ENCODE data around the gene STAC3. TPM values are rescaled to one million over a fixed set of nuclear protein-coding genes. Genes with fewer than 3 reads are reported as not detected.

The STAC3 gene
- polyA plus RNA-seq, 4 donors: 2.2 to 8.9 (median 4.1) TPM

- no peak for DNase-seq (ENCODE audit: low read depth in 4 of 4, low spot score in 3 of 4)
Measured at GRCh38 chr12:57236925-57237595, 13.9 kb downstream of the STAC3 start.

DNA sequence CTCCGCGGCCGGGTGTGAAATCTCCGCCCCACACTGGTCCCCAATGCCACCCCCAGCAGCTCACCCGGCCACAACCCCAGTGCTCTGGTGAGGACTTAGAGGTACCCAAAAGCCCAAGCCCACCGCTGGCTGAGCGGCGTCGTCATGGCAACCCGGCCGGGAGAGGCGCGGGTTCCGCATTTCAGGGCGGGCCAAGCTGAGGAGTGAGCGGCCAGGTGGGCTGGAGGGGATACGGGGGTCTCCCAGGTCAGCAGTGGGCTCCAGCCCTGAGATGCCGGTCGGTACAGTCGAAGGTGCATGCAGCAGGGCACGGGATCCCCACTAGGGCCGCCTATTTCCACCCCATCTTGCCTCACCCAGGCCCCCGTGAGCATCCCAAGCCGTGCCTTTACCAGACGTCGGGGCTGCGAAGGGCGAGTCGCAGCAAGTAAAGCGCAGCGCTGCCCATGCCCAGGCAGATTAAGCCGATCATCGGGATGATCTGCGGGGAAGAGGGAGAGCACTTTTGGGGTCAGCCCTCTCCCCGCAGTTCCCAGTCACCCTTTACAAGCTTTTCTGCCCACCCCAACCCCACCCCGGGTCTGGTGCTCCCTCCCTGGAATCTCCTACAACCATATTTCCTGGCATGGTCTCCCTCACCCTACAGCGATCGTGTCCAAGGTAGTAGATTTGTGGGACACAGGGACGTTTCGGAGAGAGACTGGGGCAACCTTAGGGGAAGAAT, 14.6 kb downstream of the STAC3 start:
- no peak for DNase-seq (ENCODE audit: low read depth in 4 of 4, low spot score in 3 of 4)

DNA sequence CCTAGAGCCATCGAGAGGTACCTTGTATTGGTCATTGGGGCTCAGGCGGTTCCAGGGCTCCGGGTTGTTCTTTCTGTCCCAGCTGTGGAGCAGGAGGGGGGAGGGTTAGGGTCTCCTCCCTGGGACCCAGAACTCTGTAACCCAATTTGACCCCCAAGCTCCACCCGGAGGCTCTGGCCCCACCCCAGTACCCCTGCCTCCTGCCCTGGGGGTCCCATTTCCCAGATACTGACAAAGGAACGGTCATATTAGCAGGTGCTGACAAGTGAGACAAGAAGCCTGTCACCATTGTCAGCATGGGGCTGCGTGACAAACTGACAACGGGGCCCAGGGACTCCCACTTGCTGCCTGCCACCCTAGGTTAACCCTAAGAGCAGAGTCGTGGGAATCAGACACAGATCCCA, 15.3 kb downstream of the STAC3 start:
- DNase-seq (ENCODE audit: low read depth in 4 of 4, low spot score in 3 of 4): no peak

DNA sequence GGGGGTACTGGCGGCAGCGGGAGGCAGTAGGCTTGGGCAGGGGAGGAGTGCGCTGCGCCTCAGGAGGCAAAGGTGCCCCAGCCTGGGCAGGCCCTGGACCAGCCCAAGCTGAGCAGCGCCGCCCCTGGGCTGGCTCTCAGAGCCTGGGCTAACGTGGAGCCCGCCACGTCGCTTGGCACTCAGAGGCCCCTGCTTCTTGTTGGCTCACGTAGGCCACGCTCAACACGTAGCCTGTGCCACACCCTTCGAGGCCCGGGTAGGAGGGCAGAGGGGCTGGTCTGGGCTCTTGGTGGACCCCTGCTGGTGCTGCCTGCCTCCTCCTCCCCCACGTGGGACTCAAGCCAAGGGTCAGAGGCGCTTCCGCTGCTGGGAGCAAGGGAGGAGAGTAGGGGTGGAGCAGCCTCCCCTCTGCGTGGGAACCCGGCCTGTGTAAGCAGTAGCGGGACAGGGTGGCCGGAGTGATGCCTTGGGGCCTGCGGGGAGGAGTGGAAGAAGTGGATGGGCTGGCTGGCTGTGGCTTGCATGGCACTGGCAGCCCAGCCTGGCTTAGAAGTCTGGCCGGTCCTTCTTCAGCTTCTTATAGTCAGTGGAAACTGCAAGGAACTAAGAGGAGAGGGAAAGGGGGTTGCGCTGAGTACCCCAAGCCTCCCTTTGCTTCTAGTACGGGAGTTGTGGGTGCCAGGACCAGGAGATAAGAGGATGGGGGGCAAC, 15.8 kb downstream of the STAC3 start:
- DNase-seq (ENCODE audit: low read depth in 4 of 4, low spot score in 3 of 4): no peak

- no peak for DNase-seq (ENCODE audit: low read depth in 4 of 4, low spot score in 3 of 4)
Measured at GRCh38 chr12:57234571-57235016, 16.4 kb downstream of the STAC3 start.

- no peak for DNase-seq (ENCODE audit: low read depth in 4 of 4, low spot score in 3 of 4)
Measured at GRCh38 chr12:57234233-57234570, 16.8 kb downstream of the STAC3 start.

DNA sequence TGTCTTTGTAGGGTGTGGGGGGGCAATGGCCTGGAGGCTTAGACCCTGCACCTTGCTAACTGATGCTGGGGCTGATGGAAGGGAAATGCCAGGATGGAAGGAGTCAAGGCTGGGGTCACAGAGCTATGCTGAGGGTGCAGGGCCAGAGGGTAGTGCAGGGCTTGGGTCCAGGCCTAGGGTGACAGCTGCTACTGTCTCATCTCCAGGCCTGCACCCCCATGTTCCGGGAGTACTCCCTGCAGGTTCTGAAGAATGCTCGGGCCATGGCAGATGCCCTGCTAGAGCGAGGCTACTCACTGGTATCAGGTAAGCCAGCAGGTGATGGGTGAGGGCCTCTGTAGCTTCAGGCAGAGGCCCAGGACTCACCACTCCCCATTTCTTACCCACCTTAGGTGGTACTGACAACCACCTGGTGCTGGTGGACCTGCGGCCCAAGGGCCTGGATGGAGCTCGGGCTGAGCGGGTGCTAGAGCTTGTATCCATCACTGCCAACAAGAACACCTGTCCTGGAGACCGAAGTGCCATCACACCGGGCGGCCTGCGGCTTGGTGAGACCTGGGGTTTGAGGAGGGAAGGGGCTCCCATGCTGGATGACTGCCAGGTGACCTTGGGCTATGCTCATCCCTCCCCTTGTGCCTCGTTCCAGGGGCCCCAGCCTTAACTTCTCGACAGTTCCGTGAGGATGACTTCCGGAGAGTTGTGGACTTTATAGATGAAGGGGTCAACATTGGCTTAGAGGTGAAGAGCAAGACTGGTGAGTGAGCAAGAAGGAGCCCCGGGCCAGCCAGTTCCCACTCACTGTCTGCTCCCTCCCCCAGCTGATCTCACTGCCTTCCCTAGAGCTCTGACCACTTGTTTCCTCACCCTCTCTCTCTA, 17.4 kb downstream of the STAC3 start:
- DNase-seq (ENCODE audit: low read depth in 4 of 4, low spot score in 3 of 4): no peak

DNA sequence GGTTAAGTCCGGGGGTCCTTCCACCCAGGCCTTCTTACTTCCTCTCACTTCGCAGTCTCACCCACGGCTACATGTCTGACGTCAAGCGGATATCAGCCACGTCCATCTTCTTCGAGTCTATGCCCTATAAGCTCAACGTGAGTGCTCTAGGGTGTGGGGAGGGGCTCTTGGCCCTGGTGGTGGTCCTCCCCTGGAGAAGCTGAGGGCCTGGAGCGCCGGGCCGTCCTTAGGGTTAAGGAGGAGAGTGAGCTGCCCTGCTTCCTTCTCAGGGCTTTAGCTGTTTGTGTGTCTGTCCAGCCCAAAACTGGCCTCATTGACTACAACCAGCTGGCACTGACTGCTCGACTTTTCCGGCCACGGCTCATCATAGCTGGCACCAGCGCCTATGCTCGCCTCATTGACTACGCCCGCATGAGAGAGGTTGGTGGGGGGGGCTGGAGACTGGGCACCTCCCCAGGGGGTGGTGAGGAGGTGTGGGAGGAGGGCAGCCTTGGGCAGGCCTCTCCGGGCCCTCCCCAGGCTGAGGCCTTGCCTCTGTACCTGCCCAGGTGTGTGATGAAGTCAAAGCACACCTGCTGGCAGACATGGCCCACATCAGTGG, 18.7 kb downstream of the STAC3 start:
- DNase-seq (ENCODE audit: low read depth in 4 of 4, low spot score in 3 of 4): no peak

GRCh38 chr12:57231276-57232021, 19.5 kb downstream of the STAC3 start:
- DNase-seq (ENCODE audit: low read depth in 4 of 4, low spot score in 3 of 4): no peak

- no peak for DNase-seq (ENCODE audit: low read depth in 4 of 4, low spot score in 3 of 4)
Measured at GRCh38 chr12:57230381-57231155, 20.4 kb downstream of the STAC3 start.

- peak; percentile 85 to 90 (median 89) for DNase-seq (ENCODE audit: low read depth in 4 of 4, low spot score in 3 of 4)
Measured at GRCh38 chr12:57229634-57230380, 21.2 kb downstream of the STAC3 start, which contains the start of gene SHMT2. SHMT2 (plus strand) TSS chr12:57229711; CDS start chr12:57229779, 68 bp downstream.

DNA sequence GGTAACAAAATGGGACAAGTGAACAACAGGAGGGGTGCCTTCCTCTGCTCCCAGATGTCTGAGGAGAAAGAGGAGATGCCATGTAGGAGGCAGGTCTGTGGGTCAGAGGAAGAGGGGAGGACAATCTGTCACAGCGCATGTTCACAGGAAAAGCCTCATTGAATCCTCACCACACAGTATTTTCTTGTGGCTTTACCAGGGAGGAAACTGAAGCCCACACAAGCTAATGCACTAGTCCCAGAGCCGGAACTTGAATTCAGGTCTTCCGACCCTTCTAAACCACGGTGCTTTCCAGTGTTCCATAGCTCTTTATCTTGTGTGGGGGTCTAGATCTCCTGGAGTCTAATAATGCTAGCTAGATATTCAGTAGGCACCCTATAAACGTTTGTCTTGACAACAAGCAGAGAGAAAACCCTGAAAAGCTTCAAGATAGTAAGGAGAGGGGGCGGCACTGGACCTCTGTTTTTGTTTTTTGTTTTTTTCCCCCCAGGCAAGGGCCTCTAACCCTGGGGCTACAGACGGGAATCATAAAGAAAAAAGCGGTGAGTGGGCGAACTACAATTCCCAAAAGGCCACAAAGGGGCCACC, 21.8 kb downstream of the STAC3 start:
- DNase-seq (ENCODE audit: low read depth in 4 of 4, low spot score in 3 of 4): no peak

DNA sequence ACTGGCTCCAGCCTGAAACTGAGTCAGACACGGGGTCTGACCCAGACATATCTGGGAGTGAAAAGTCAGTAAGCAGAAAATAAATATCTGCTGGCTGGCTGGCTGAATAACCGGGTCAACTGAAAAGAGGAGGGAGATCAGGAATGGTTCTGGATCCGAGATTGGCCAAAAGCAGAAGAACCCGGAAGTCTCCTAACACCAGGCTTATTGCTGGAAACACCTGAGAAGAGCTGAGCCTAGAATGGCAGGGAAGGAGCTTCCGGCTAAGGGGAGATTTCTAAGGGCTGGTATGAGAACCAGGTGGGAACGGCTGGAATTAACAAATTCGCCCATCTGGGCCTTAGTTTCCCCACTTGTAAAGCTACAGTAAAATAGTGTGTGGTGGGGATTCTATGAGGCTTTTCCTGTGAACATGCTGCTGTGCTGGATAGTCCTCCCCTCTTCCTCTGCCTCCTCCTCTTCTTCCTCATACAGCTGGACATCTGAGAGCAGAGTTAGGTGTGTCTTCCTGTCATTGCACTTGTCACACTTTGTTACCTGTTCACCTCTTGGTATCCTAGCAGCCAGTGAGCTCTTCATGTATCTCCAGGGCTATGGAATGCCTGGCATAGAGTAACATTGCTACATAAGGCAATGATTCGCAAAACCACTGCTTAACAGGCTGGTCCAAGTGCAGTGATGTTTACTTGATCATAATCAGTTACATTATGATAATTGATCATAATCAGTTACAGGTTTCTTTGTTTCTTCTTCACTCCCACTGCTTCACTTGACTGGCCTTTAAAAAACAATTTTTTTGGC, 23.5 kb downstream of the STAC3 start:
- DNase-seq (ENCODE audit: low read depth in 4 of 4, low spot score in 3 of 4): no peak

DNA sequence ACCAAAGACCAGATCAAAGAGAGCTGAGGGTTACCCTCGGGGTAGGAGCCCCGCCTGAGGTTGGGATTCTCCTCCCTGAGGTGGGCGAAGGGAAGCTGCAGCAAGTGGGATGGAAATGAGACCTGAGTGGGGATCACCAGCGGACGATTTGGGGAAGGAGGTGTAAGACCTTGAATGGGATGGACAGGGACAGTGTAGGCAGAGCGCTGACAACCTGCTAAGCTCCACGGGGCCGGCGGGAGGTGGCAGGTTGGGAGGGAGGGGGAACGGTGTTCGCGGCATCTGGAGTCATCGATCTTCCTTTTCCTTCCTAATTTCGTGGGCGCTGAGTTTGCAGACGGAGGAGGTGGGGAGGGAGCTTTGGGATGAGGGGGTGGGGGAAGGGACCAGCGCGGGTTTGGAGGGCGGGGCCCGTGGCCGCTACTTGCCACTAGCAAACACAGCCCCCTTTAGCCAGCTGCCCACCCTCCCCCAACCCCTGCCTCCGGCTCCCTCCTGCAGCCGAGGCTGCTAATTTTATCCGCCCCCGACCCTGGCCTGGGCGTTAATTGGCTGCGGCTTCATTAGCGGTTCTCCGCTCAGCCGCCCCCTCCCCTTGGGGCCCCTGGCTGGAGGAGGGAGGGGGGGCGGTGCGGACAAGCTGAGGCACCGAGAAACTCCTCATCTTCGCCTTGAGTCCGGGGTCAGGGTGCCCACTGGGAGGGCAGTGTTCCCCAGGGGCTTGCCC, 24.2 kb downstream of the STAC3 start:
- no peak for DNase-seq (ENCODE audit: low read depth in 4 of 4, low spot score in 3 of 4)

DNA sequence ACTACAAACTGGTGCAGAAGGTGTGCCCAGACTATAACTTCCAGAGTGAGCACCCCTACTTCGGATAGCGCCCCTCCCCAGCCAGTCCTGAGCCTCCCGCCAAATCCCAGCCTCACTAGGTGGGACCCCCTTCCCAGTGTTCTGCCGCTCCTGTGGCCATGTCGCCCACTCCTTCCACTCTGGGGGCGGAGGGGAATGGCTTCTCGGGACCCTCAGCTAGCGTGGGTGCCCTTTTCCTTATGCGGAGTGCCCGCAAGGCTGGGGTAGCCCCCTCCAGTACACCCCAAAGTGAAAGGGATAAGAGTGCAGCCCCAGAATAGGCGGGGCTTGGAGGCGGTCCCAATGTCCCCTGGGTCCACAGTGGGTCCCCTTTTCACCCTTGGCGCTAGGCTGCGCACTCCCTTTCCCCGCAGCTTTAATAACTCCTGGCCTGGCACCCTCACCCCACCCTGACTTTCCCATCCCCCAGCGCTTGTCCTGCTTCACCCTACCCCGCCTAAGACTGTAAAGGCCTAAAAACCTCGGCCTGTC, 25.2 kb downstream of the STAC3 start:
- DNase-seq (ENCODE audit: low read depth in 4 of 4, low spot score in 3 of 4): no peak
